Parathyroid adenoma (tissue), 2 donors: ENCODE results near the gene TLE3.

Source experiments
- H2AFZ ChIP-seq: fragments of 300-600 bp; sonication (generic); one replicate; pipeline ENCODE4 v1.7.0; 2017; ENCODE audit warnings: antibody characterized with exemption, mild to moderate bottlenecking
- H3K27ac ChIP-seq: fragments of 300-600 bp; sonication (generic); one replicate; pipeline ENCODE4 v1.7.0; 2017
- H3K27me3 ChIP-seq: fragments of 300-600 bp; sonication (generic); one replicate; pipeline ENCODE4 v1.7.0; 2017; ENCODE audit warnings: low read length; ENCODE audit not compliant: control insufficient read depth, insufficient read depth
- H3K36me3 ChIP-seq: fragments of 300-600 bp; sonication (generic); one replicate; pipeline ENCODE4 v1.7.0; 2017; ENCODE audit warnings: low read length; ENCODE audit not compliant: control insufficient read depth, insufficient read depth
- H3K4me1 ChIP-seq: fragments of 300-600 bp; sonication (generic); one replicate; pipeline ENCODE4 v1.7.0; 2017; ENCODE audit warnings: control low read depth
- H3K4me2 ChIP-seq: fragments of 300-600 bp; sonication (generic); one replicate; pipeline ENCODE4 v1.7.0; 2017; ENCODE audit warnings: low read length
- H3K4me3 ChIP-seq: fragments of 300-600 bp; sonication (generic); one replicate; pipeline ENCODE4 v1.7.0; 2017; ENCODE audit warnings: low read depth, low read length
- H3K79me2 ChIP-seq: fragments of 300-600 bp; sonication (generic); one replicate; pipeline ENCODE4 v1.7.0; 2017; ENCODE audit warnings: control low read depth
- H3K9ac ChIP-seq: fragments of 300-600 bp; sonication (generic); one replicate; pipeline ENCODE4 v1.7.0; 2017; ENCODE audit warnings: mild to moderate bottlenecking
- H3K9me3 ChIP-seq: fragments of 300-600 bp; sonication (generic); one replicate; pipeline ENCODE4 v1.7.0; 2017; ENCODE audit warnings: low read length; ENCODE audit not compliant: control insufficient read depth
- TF ChIP-seq, protein P1 (sequence below): fragments of 300-600 bp; sonication (generic); IDR thresholded peaks from one replicate; pipeline ENCODE4 v1.7.0; 2017; ENCODE audit warnings: antibody characterized with exemption, mild to moderate bottlenecking
- donor health status: primary hyperparathyroidism.

Gene TLE3

GRCh38 chr15:70020229-70020628 is 77.5 kb downstream of the TLE3 start:
- Histone ChIP-seq H3K4me3 (no peak overlapping the region), H3K4me1 (no peaks in the 10 kb centered on the region), H3K36me3 (no peaks in the 10 kb centered on the region), H3K79me2 (no peaks in the 10 kb centered on the region), H3K9me3 (no peaks in the 10 kb centered on the region), H3K27me3 (no peaks in the 10 kb centered on the region), H3K9ac (no peak overlapping the region), H3K4me2 (no peak overlapping the region), H2AFZ (no peak overlapping the region), H3K27ac (no peak overlapping the region)
- TF ChIP-seq, protein P1, sequence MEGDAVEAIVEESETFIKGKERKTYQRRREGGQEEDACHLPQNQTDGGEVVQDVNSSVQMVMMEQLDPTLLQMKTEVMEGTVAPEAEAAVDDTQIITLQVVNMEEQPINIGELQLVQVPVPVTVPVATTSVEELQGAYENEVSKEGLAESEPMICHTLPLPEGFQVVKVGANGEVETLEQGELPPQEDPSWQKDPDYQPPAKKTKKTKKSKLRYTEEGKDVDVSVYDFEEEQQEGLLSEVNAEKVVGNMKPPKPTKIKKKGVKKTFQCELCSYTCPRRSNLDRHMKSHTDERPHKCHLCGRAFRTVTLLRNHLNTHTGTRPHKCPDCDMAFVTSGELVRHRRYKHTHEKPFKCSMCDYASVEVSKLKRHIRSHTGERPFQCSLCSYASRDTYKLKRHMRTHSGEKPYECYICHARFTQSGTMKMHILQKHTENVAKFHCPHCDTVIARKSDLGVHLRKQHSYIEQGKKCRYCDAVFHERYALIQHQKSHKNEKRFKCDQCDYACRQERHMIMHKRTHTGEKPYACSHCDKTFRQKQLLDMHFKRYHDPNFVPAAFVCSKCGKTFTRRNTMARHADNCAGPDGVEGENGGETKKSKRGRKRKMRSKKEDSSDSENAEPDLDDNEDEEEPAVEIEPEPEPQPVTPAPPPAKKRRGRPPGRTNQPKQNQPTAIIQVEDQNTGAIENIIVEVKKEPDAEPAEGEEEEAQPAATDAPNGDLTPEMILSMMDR: no peak

GRCh38 chr15:70018646-70019600 is 78.8 kb downstream of the TLE3 start:
- H3K4me3 ChIP-seq: no peak overlapping the region
- no peak overlapping the region for H3K4me2 ChIP-seq
- H2AFZ ChIP-seq: no peak overlapping the region
- no peaks in the 10 kb centered on the region for H3K4me1 ChIP-seq
- H3K27ac ChIP-seq: no peak overlapping the region
- no peaks in the 10 kb centered on the region for H3K36me3 ChIP-seq
- TF ChIP-seq, protein P1: no peak
- H3K9me3 ChIP-seq: no peaks in the 10 kb centered on the region
- no peak overlapping the region for H3K9ac ChIP-seq
- no peaks in the 10 kb centered on the region for H3K79me2 ChIP-seq
- no peaks in the 10 kb centered on the region for H3K27me3 ChIP-seq

DNA sequence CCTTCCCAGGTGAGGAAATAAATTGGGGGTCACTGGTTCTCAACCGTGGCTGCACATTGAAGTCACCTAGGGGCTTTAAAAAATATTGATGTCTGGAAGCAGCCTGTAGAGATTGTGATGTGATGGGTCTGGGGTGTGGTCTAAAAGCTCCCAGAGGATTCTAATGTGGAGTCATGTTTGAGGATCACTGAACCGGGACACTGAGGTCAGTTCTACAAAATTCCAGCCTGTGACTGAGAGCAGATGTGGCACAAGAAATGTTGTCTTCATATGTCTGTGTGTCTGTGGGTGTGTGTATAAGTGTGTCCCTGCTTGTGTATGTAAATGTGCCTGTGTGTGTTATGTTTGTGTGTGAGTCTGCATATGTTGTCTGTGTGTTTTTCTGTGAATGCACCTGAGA is 79.9 kb downstream of the TLE3 start:
- H3K36me3 ChIP-seq: no peaks in the 10 kb centered on the region
- H3K4me3 ChIP-seq: no peak overlapping the region
- no peak overlapping the region for H2AFZ ChIP-seq
- no peaks in the 10 kb centered on the region for H3K79me2 ChIP-seq
- H3K4me2 ChIP-seq: no peak overlapping the region
- H3K9me3 ChIP-seq: no peaks in the 10 kb centered on the region
- H3K9ac ChIP-seq: no peak overlapping the region
- no peak overlapping the region for H3K27ac ChIP-seq
- no peaks in the 10 kb centered on the region for H3K4me1 ChIP-seq
- TF ChIP-seq, protein P1: no peak
- no peaks in the 10 kb centered on the region for H3K27me3 ChIP-seq

DNA sequence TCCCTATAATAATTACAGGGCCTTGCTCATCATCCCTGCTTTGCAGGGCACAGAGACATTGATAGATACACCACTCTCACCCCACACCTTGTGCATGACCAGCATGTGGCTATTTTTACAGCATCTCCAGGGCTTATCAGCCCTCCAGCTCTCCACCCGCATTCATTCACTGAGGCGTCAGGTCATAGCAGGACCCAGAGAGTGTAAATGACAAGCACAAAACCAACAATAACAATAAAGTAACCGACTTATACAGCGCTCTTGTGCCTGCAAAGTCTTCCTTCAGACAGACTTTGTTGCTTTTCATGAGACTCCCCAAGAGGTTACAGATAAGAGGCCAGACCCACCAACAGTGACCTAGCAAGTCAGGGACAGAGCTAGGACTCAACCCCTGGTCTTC is 80.7 kb downstream of the TLE3 start:
- H3K4me2 ChIP-seq: no peak overlapping the region
- H3K27me3 ChIP-seq: no peaks in the 10 kb centered on the region
- TF ChIP-seq, protein P1: no peak

More for the DNA sequence above, 80.7 kb downstream of the TLE3 start:
- H3K36me3 ChIP-seq: no peaks in the 10 kb centered on the region
- H3K27ac ChIP-seq: no peak overlapping the region
- no peaks in the 10 kb centered on the region for H3K79me2 ChIP-seq
- no peak overlapping the region for H3K9ac ChIP-seq
- H3K4me1 ChIP-seq: no peaks in the 10 kb centered on the region
- H3K4me3 ChIP-seq: no peak overlapping the region
- H2AFZ ChIP-seq: no peak overlapping the region
- no peaks in the 10 kb centered on the region for H3K9me3 ChIP-seq
